ENCODE results near the gene DHCR7.

DNA sequence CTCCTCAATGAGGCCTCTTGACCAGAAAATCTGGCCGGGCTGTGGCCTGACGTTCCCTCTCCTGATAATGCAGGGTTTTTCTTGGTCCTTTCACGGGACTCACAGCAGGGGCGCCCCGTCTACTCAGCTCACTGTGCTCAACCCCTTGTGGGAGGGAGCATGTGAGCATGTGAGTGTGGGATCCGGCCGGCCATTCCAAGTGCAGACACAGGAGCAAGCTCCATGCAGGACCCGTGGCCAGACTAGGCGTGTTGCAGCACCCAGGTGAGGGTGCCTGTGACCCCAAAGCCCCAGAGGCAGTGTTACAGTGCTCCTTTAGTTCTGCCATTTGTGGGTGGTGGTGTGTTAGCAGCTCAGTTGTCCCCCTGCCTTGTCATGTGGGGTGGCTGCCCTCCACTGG, 18.0 kb downstream of the DHCR7 start:
- TF ChIP-seq EZH2 (IDR thresholded peaks at IDR 0.05; ENCODE audit: insufficient read depth, poor library complexity, severe bottlenecking) (no peak), EZH2phosphoT487 (IDR thresholded peaks at IDR 0.05; ENCODE audit: insufficient read depth, low read depth) (no peak)

Data from GM23248 (cell line).